HG03175 (cell line): ENCODE measurements around the gene ZSWIM6.

Experiments used
- ATAC-seq: cut with Tn5 transposase; IDR thresholded peaks from one replicate; pipeline ENCODE4 v1.9.1; 2021; ENCODE audit warnings: mild to moderate bottlenecking, moderate library complexity; ENCODE audit not compliant: unreplicated experiment

Gene ZSWIM6

DNA sequence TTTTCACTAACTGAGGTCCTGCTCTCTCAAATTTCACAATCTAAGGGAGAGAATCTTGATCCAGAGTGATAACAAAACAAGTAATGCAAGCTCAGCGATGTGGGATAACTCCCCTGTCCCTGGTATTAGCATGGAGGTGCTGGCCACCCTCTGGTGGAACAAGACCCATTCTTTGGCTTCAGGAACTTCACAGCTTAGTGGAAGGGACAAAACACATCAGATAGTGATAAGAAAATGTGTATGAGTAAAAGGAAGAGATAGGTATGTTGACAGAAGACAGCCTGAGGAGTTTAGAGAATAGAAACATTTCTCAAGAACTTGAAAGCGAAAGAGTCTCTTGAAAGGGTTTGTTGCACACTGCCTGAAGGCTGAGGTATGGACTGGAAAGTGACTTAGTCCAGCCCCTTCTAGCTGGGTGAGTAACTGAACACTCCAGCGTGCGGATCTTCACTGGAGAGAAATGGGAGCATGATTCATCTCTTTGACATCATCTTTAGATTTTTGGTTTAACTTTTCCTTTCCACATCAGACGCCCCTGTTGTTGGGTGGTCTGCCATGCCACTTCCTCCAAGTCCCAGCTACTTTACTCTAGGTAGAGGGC is 25.4 kb upstream of the ZSWIM6 start:
- ATAC-seq, result peak; percentile 81

DNA sequence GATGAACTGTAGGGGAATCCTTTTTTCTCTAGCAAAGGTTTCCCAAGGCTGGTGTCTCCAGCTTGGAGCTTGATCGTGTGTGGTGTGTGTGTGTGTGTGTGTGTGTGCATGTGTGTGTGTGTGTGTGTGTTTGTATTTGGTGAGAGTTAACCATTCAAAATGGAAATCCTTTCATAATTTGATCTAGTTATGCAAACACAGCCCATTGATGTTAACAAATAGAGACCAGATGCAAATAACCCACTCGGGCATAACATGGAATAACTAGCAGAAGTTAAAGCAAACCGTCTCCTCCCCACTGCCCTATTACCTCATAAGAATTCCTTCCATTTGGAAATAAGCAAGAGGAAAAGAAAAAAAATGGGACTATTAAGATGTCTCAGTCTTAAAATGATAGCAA is 24.9 kb upstream of the ZSWIM6 start:
- no peak for ATAC-seq

DNA sequence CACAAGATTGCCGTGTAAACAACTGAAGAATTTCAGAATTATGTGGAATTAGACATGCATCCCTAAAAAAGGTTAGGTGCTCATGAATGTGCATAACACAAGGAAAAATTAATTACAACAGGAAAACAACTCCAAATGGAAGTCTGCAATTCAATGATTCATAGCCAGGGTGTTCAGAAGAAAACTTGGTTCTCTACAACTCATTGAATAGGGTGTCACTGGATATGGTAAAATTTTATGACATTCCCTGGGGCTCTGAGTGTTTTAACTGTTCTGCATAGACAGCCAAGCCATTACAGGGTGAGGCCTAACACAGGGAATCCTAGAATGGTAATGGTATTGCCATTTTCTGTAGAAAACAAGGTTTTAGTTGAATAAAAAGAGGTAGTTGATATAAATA is 24.4 kb upstream of the ZSWIM6 start:
- no peak for ATAC-seq

DNA sequence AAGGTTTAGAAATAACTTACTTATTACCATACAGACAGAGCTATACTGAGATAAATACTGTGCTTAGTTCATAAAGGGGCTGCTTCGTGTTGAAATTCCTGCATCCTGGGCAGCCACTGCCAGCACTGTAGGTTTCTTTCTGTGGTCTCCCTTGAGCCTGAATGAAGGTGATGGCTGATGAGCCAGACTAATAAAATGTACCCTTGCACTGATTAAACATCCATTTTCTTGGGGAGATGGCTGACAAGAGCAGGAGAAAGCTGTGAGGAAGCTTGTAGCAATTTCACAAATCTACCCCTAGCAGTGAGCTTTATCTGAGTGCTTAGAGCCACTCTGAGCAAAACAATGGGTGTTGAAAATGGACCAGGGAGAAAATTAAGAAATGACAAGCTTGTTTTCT is 23.3 kb upstream of the ZSWIM6 start:
- ATAC-seq, result no peak

DNA sequence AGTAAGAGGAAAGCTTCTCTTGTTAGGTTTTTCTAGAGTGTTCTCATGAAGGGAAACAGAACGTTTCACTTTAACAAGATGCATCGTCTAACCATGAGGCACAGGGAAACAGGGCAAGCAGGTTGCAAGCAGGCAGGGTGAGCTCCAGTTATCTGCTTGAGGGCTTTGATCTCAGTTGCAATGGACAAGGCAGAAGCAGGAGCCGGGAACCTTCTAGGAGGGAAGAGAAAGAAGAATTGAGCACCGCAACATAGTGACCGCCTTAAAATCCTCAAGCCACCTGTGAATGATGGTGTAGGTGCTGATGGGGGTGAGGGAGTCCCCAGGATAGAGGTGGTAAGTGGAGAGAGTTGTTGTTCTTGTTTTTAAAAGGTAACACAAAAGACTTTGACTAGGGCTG is 22.9 kb upstream of the ZSWIM6 start:
- ATAC-seq, result no peak

DNA sequence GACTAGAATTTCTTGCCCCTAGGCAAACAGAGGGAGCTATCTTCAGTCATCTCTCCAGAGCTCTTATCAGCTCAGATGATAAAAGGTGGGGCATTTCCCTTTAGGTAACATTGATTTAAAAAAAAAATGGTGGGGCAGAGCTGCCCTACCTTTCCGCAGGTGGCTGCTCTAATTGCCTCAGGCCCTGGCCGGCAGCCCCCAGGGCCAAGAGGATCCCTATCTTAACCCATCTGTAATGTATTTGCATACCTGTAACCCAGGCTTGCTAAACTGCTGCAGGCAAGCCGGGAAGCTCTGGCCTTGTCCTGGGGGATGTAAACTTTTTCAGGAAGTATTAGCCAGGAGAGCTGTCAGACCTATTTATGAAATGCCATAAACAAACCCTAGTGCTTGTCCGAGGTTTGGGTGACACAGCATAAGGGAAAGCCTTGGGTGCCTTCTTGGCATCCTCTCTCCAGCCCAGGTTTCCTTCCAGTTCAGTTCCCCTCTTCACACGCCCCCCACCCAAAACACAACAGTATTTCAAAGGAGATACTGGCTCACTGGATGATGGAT is 20.9 kb upstream of the ZSWIM6 start:
- no peak for ATAC-seq

DNA sequence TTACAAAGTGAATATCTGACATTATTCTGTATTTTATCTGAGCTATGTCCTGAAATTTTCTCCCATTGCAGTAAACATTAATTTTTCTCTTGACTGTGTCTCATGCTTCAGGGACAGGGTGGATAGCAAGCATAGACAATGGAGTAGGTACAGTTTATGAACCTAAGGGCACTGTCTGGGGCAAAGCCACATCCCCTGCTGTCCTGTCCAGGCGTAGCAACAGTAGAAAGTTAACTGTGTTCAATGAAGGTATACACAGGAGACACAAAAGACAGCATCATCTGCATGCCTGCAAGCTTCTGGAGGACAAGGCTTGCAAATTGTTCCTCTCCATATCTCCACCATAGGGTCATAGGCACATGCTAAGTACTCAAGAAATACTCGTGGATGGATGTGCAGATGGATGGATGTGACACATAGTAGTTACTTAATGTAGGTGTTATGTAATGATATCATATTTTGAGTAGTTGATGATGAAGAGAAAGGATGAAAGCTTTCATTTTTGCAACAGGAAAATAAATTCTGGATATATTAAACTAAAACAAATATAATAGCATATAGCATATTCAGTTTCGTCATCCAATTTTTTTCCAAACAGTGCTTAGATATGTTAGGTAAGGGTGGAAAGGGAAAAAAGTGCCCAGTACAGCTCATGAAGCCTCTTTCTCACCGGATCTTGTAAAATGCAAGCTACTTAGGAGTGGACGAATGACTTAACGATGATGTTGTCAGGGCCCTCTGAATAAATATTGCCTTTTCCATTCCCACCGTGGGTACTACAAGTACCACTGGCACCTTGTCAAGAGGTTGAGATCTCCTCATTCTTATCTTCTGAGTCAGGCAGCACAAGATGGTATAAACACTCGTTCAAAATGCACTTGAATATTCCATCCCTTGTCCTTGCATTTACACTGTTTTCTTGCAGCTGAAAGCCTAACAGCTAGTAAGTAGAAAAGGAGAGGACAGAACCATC is 19.9 kb upstream of the ZSWIM6 start:
- ATAC-seq, result no peak

DNA sequence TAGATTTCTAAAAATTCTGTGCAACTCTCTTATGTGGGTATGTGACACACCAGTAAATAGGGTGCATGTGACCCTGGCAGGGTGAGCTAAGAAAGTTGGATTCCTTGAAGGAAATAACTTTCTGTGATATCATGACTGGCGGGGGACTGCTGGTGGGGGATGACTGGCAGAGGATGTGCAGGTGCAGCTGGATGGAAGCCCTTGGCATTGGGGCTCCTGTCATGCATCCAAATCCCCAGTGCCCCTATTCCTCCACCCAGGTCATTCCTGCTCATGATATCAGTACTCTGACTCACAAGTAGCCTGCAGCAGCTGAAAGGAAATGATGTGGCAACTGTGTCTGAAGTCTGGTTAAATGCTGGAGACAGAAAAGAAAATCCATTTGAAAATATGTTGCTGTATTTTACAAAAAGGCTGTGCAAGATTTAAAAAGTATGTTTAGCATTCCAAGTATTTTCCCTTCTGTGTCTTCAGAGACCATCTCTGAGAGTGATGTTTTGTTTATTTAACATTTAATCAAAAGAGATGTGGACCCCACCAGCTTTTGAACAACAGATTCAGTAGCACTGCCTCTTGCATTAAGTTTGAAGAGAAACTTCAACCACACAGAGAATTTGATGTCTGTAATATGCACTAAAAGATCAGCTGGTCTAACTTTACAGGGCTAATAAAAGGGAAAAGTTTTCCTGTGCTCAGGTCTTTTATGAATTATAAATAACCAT is 17.9 kb upstream of the ZSWIM6 start:
- no peak for ATAC-seq

DNA sequence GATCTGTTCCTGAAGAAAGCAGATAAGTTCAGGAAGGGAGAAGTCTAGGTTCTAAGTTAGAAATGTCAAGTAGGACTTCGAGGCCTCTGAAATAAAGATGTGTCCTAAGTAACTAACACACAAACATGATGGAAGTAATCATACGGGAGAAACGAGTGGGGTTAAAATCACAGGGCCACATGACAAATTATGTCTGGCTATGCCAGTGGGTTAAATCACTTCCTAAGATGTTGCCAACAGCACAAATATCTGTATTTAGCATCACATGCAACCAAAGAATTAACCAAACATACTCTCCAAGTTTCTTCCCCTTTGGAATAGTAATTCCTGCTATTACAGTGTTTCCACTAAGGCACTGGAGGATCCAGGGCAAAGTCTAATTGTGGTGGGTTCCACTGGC is 13.7 kb upstream of the ZSWIM6 start:
- ATAC-seq, result no peak

DNA sequence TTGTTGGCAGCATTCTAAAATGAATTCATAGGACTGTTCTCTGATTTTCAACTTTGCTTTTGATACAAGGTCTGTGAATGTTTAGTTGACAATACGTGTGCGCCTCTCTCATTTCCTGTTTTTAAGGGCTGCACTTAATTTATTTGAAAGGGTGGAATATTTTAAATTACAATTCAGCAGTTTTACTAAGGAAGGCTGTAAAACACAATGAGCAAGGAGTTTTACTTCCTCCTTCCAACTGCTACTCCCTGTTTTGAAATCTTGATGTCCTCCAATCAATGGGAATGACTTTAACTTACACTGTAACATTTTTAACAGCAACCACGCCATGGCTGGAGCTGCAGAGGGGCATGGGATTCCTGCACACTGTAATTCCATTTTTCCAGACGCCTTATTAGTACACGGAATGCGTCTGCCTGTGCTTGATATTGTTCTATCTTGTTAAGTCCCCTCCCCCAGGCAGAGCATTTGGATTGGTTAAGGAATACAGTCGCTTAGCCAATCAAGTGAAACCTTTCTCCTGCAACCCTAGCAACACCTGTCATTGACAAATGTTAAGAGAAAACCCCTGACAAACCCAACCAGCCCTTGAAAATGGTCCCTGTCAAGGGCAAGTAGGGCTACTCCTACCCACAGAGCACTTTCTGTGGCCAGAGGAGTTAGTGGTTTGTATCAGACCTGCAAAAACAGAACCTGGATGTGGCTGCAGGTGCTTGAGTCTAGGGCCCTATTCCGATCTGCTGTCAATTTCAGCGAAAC is 12.5 kb upstream of the ZSWIM6 start:
- peak; percentile 96 for ATAC-seq

DNA sequence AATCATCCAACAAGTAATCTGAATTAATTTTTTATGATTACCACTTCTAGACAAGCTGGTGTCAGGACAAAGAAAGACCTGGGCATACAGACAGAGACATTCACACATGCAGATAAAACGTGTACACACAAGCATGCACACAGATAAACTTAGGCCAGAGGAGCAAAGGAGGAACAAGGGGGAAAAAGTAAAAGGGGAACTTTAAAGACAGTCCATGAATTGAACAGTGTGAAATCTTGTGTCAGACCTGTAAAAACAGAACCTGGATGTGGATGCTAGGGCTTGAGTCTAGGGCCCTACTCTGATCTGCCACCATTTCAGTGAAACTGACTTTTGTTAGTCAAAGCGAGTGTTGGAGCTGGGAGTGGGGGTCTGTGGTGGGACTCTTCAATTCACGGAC is 11.2 kb upstream of the ZSWIM6 start:
- ATAC-seq, result no peak

DNA sequence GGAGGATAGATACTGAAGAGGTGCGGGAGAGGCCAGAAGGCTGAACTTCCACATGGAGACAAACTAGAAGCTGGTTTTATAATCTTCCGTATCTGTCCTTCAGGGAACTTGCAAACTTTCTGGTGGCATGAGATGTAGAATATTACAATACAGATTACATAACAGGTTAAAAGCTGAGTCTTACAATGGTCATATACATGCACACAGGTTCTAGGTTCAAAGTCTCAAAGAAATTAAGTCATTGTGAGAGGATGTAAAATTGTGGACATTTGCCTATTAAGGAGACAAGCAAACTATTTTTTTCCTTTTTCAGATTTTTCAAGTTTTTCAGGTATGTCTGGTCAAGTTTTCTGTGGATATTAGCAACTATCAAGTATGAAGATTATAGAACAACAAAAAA is 10.4 kb upstream of the ZSWIM6 start:
- ATAC-seq, result no peak

DNA sequence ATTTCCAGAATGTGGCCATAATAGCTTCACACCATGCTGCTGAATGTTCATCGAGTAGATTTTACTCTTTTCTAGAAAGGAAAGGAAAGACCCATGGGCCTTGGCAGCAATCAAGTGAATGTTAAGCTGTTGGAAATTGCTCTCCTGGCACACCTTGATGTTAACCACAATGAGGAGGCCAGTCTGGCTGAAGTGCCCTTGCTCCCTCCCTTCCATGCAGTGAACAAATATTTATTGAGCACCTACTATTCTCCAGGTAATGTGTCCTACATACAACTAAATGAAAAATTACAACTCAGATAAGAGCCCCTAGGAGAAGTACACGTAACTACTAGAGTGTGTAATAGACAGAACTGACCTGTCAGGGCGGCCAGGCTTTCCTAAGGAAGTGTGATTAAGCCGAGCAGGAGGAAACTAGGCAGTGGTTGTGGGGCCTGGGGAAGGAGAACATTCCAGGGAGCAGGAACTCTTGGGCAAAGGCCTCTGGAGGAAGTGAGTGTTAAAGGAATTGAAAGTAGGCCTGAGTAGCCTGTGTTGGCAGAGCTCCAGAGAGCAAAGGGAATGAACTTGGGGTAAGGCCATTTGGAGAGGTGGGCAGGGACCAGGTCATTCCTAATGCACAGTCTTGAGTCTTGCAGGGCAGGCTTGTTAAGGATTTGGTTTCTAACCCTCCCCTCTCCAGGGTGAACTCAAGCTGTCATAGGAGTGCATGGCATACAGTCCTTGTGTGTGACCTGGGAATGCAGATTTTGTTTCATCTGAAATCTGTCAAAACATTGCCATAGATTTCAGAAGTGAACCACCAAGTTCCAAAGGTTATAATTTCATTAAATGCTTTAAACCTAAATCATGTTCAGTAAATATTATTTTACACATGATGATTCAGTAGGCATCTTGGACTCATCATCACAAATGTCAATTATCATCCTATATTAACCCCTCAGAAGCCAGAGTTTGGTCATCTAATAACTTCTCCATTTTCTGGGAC is 9.0 kb upstream of the ZSWIM6 start:
- no peak for ATAC-seq

DNA sequence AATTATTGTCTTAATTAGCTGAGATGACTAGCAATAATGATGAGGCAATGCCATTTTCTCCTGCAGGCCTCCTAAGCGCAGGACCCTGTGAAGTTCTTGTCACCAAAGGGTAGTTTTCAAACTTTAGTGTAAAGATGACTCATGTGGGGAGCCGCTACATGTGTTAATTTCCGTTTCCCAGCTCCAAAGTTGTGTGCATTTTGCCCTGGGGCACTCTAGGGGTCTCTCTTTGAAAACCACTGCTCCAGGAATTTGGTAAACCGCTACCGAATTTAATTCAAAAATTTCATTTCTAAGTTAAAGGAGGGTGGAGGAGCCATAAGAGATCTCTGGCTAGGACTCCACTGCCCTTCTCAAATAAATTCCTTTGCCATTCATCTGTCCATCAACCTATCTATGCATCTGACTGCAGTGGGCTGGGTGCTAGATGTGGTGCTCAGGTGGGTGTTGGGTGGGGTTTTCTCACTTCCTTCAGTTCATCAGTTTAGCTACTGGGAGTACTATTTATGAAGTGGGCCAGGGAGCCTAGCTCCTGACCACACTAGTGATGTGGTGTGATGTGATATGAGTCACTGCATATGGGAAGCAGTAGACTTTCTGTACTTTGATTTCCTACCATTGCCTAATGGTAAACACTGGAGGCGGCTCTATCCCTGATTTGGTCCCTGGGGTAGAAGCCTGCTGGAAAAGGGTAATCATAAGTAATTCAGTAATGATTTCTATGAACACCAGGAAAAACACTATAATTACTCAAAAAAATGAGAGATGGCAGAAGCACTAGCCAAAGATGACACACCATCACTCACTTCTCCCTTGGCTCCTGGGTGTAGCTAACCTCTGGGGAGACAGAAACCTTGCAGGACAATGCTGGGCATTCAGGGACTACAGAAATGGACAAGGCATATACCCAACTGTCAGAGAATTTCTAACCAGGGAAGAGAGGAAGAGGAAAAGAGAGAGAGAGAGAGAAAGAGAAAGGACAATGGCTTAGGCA is 4.0 kb upstream of the ZSWIM6 start:
- ATAC-seq, result peak; percentile 28

DNA sequence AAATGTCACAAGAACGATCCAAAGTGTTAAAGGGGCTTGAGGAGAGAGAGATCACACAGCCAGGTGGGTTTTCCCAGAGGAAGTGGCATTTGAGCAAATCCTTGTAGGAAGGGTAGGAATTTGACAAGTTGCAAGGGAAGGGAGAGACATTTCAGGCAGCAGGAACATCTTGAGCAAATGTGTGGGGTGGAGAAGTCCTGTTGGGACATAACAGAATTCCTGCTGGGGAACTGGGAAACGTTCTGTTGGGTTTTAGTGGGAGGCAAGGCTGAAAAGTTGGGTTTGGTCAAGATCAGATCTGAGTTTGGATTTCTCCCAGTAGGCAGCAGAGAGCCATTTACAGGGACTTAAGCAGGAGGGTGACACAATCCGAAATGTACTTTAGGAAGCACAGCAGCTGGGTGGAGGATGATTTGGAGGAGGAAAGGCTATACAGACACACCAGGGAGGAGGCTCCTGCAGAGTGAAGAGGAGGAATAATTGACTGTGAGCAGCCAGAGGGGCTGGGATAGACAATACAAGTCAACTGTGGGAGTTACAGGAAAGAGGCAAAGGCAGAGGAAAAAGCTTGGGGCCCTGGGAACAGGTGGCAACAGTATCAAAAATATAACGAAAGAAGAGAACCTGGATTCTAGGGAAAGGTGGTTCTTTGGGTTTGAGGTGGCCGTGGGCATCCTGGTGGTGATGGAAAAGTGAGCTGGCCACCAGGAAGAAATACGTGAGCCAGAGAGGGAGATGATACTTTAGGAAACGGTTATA is 3.1 kb upstream of the ZSWIM6 start:
- ATAC-seq, result no peak

DNA sequence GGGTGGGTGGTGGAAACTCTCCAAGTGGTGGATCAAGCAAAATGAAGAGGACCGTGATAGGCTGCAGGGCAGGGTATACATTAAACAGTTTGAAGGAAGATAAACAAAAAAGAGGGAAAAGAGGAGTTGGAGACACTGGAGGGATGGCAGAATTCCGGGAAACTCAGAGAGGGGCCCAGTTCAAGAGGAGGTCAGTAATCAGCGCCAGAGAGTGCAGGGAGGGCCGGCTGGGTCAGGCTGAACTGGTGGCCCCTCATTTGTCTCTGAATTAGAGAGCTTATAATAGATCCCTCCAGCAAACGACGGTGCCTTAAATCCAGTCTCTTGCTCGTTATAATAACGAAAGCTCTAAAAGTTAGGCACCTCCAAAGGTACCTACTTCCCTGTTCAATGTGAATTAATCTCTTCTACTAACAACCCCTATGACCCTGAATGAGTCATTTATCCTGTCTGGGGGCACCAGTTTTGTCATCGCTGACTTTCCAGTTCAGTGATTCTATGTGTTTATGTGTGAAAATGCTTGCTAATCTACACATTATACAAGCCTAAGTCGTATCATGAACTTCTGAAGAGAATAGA is 2.4 kb upstream of the ZSWIM6 start:
- no peak for ATAC-seq

DNA sequence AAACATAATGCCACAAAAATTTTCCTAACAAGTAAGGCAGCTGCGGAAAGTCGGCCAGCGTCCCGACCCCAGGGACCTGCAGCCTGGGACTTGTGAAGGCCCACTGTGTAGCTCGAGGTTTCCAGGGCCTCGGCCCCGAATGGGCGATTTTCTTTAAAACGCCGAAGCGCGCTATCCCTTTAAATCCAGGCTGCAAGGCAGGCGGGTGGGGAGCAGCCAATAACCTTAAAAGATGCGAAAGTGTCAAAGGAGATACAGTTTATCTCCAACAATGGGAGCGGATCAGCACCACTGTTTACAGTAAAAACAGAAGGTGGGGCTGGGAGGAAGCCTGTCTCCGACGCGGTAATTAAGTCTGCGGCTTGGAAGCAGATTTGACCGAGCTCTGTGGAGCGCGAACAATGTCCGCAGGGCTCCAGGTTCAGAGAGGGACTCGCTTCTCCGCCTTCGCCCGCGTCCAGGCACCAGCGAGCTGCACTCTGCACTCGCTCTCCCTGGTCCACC is 1.7 kb upstream of the ZSWIM6 start:
- ATAC-seq, result peak; percentile 0
